Left cardiac atrium (tissue), 4 donors: ENCODE data around the gene CADPS. TPM values are rescaled to one million over a fixed set of nuclear protein-coding genes. Genes with fewer than 3 reads are reported as not detected.
A peak's percentile ranks its signal among the peaks of the same experiment; 100 is the strongest.

Experiments used
- ATAC-seq, 2 donors: fragments of 200-7000 bp; cut with Tn5 transposase; one replicate each; pipeline ENCODE4 v1.9.1; 2020; ENCODE audit warnings: mild to moderate bottlenecking in 2 of 2, moderate library complexity in 2 of 2
- DNase-seq: peaks from one replicate; pipeline ENCODE4 v3.0.0-alpha.2; 2020
- intact Hi-C, 2 donors: fragments of 100-400 bp; cut with DNase I; formaldehyde crosslinking; loops; one replicate each; pipeline versions ENCODE4 v1.14.1 to v1.15.1; 2022 to 2023
- total RNA-seq, 2 donors: library from RNA; stranded (reverse); fragmentation: NEBNext Ultra II Directional; extraction: Animal tissue kit (Norgen Biotek cat#: 25700); gene quantifications; one replicate each; pipeline ENCODE4 v1.2.1, GENCODE V29; 2021
- donor health status: DM: no; HTN: yes; CAD: no.
- donor health status: DM: no; HTN: yes; CAD: no; lungs with severe emphysema.
- donor health status: DM: yes; HTN: yes; CAD: no.
- donor health status: Dilated cardiomyopathy.

CADPS gene
- total RNA-seq, 2 donors from 2014 or later = 29.0 to 30.7 TPM

DNA sequence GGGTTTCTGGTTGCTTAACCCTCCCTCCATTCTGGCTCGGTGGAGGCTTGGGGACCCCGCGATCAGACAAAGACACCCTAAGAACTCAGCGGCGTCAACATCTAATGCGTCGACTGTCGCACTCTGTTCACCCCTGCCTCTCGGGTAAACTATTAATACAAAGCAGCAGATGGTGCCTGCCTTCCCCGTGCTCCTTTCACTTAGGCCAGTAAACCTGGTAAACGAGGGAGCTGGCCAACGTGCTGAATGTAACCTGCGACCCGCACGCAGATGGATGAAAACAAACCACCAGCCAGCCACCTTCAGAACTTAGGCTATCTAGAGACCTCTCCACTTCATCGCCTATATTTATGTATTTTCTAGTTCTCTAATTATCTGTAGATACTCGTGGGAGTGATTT is 848 bp upstream of the CADPS start:
- intact Hi-C loops = loop anchor here in 1 of 2 donors (5.0 to 10.0 kb wide), 4 partner anchors 209 to 349 kb away; no protein-coding TSS in a partner anchor
- DNase-seq (peak; percentile 54), ATAC-seq (peak in 1 of 2 donors; percentile 56)

GRCh38 chr3:62875558-62876002 is 364 bp upstream of the CADPS start:
- intact Hi-C loops = loop anchor here in 1 of 2 donors (5.0 to 10.0 kb wide), 4 partner anchors 208 to 349 kb away; no protein-coding TSS in a partner anchor

DNA sequence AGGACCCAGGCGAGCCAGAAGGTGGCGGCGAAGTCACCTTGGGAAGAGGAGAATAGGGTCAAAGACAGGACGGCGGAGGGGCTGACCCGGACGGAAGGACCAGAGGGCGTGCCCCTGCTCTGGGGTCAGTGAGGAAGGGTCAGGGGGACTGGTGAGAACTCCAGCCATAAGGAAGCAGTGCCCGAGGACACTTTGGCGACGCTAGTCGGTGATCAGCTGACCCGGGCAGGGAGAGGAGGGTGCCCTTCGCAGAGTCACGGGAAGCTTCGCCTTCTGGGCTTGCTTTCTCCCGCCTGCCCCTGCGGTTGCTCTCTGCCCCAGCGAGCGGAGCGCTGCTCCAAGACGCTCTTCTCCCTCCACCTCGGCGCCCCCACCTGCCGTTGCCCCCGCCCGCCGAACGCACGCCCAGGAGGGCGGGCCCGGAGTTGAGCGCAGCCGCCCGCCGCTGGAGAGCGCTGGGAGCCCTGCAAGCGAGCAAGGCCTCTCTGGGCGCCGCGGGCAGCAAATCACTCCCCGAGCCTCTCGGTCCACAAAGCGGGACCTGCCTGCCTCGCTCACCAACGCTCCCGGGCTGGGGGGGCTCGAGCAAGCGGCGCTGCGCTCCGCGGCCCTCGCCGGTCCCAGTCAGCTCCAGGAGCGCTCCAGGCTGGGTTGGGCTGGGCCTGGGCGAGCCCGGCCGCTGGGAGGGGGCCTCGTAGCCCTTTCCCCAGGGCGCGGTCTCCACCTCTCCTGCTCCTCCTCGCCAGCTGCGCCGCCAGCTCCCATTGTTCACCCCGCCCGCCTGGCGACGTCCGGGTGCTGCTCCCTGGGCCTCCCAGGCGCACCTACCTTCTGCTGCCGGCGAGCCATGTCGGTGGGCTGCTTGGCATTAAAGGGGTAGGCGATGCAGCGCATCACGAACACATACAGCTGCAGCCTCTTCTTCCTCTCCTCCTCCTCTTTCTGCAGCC is 1.2 kb downstream of the CADPS start:
- DNase-seq = peak; percentile 42
- ATAC-seq = peak; percentile 73 to 88
- intact Hi-C loops = loop anchor here in 1 of 2 donors (10.0 kb wide), 3 partner anchors 281 to 351 kb away; no protein-coding TSS in a partner anchor

More at GRCh38 chr3:62875558-62876002, 364 bp upstream of the CADPS start:
- ATAC-seq = no peak
- no peak for DNase-seq

GRCh38 chr3:62873451-62873760 is 1.8 kb downstream of the CADPS start:
- ATAC-seq = peak in 1 of 2 donors; percentile 21
- intact Hi-C loops = loop anchor here in 1 of 2 donors (10.0 kb wide), 3 partner anchors 281 to 351 kb away; no protein-coding TSS in a partner anchor
- no peak for DNase-seq

- no peak for DNase-seq
- no peak for ATAC-seq
- intact Hi-C loops = loop anchor here in 1 of 2 donors (10.0 kb wide), 3 partner anchors 282 to 352 kb away; no protein-coding TSS in a partner anchor
Measured at GRCh38 chr3:62872318-62872717, 2.9 kb downstream of the CADPS start.

- intact Hi-C loops = loop anchor here in 1 of 2 donors (10.0 kb wide), 3 partner anchors 284 to 354 kb away; no protein-coding TSS in a partner anchor
- DNase-seq (no peak), ATAC-seq (no peak)
Measured at GRCh38 chr3:62870321-62870720, 4.9 kb downstream of the CADPS start.

GRCh38 chr3:62863648-62864047 is 11.6 kb downstream of the CADPS start:
- DNase-seq = no peak
- no peak for ATAC-seq
- intact Hi-C loops = no loop called here

GRCh38 chr3:62859203-62859791 is 15.9 kb downstream of the CADPS start:
- no peak for DNase-seq
- no peak for ATAC-seq
- intact Hi-C loops = no loop called here

DNA sequence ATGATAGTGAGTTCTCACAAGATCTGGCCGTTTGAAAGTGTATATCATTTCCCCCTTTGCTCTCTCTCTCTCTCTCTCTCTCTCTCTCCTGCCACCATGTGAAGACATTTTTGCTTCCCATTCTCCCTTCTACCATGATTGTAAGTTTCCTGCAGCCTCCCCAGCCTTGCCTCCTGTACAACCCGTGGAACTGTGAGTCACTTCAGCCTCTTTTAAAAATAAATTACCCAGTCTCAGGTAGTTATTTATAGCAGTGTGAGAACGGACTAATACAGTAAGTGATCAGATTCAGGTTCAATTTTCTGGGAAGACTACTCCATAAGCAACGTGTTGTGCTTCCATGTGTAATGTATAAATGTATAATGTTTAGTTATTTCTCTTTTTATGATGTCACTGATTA is 29.2 kb downstream of the CADPS start:
- no peak for ATAC-seq
- intact Hi-C loops = no loop called here
- no peak for DNase-seq

- ATAC-seq (no peak), DNase-seq (no peak)
- intact Hi-C loops = no loop called here
Measured at GRCh38 chr3:62843508-62843907, 31.7 kb downstream of the CADPS start.

GRCh38 chr3:62839748-62840147 is 35.5 kb downstream of the CADPS start:
- intact Hi-C loops = no loop called here
- DNase-seq (no peak), ATAC-seq (no peak)

DNA sequence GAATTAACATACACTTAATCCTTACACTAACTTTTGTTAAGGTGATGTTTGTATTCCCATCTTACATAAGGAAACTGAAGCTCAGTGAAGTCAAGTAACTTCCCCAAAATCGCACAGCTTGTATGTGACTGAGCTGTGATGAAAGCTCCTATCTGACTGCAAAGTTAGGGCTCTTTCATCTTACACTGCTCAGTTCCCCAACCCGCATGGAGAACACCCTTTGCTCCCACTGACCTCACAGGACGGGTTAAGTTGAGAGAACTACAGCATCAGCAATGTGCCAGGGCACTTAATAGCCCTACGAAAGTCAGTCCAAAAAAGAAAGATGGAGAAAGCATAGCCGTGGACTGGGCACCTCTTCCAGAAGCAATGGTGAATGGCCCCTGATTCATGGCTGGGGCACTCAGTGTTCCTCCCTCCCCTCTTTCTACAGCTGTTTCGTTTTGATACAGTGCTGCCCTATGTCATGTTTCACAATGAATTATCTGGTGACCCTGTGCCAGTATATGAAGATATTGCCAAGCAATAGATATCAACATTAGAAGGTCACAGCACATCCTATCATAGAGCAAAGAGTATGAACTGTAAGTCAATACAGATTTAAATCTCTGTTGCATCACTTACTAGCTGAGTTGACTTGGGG is 38.0 kb downstream of the CADPS start:
- ATAC-seq (peak in 1 of 2 donors; percentile 21), DNase-seq (no peak)
- intact Hi-C loops = no loop called here

DNA sequence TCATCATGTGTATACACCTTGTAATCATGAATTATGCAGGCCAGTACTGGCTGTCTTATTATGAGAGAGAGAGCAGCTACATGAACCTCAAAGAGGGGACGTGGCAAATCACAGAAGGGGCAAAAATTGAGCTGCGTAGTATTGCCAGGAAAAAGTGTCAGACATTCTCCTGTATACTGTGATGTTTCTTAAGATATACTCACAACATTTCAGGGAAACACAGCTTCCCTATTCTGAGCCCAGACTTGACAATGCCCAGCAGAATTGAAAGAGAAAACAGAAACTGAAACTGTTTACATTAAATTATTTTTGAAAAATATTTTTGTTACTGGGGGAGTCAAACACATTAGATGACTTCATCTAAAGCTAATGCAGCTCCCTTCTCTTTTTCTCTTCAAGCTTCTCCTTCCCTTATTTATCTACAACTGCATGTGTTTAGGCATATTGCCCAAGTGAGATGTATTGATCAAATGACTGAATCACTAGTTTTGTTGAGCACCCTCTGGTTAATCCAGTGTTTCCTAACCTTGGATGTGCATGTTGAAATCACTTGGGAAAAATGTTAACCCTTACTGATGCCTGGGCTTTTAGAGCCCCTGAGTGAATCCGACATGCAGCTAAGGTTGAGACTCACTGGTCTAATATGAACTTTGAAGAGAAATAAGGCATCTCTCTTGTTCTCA is 39.5 kb downstream of the CADPS start:
- DNase-seq (no peak), ATAC-seq (no peak)
- intact Hi-C loops = no loop called here

DNA sequence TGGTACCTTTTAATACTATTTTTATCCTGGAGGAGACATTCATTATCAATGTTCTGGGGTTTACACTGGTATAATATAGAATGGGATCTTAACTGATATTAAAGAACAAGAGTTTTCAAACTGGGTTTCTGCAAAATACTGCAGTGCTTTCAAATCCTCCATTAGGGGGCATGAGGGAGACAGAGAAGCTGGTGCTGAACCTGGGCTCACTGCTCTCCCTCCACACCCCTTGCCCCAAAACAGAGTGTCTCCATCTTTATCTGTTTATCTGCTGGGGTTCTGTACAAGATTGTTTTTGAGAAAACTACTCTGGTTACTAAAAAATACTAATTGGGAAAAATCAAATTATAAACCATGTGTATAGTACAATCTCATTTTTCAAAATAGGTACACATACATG is 41.7 kb downstream of the CADPS start:
- DNase-seq (no peak), ATAC-seq (no peak)
- intact Hi-C loops = no loop called here

DNA sequence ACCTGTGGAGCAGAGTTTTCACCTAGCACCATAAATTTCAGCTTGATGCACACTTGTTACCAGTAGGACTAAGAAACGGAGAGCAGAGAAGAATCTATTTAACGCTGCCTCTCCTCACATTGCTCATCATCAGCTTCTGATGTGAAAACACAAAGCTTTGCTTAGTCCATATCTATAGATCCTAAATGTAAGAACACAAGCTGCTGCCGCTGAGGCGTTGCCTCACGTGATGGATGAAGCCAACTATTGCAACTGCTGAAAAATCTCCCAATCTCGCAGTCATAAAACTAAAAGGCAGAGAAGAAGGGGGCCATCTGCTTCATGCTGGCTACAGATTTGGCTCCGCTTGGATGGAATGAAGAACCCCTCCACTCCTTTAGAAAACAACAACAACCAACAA is 42.7 kb downstream of the CADPS start:
- ATAC-seq (no peak), DNase-seq (no peak)
- intact Hi-C loops = no loop called here

DNA sequence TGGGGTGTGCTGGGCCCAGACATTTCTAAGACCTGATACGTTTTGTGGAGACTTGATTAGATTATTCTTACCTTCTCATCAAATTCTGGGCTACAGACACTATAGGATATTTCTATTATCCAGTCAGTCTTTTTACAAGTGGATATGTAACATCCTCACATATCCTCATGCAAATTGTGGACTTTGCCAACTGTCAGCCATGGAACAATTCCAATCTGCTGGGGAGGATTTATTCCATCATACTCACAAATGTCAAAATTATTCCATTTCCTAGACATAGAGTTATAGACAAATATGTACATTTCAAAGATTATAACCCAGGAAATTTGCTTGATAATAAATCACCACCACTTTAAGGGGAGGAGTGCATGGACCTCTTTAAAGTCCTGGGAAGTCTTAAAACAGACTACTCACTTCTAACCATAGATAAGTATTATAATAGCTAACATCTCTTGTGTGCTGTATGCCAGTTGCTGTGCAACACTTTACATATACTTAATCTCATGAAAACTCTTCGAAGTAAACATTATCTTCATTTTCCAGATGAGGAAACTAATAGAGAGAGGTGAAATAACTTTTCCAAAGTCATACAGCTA is 44.4 kb downstream of the CADPS start:
- intact Hi-C loops = no loop called here
- DNase-seq (no peak), ATAC-seq (no peak)

DNA sequence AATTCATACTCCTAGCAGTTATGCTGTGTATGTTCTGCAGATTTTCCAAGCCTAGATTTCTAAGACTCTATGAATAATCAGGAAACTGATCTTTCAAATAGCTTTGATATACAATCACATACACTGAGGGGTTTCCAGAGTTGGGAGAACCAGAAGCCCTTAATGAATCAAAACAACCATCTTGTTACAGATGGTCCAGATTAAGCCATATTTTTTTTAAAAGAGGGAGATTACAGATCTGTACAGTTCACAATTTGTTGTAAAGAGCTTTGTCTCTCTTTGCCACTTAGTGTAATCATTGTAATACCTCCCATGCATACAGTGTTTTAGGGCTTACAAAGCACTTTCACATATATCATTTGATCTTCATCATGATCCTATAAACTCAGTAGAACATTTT is 47.7 kb downstream of the CADPS start:
- intact Hi-C loops = no loop called here
- no peak for ATAC-seq

DNA sequence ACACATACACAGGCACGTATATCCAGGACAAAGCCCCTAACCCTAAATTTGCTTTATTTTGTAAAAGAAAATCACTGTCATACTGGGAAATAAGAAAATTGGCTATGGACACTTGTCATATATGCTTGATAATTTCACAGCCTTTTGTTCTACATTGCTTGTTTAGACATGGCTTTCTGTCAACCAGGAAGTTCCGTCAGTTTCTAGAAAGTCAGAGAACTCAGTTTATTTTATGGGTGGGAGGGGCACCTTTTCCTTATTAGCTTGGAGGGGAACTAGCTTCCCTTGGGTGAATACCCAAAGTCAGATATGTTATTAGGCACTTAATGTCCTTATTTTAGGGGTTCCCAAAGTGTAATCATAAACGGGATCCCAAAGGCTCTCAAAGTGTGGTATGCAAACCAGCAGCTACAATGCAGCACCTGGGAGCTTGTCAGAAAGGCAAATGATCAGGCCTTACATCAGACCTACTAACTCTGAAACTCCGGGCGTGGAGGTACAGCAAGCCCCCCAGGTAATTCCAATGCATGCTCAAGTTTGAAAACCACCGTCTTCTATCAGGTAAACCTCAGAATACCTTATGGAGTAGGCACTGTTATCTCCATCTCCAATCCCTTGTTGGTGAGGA is 50.1 kb downstream of the CADPS start:
- intact Hi-C loops = no loop called here
- DNase-seq = no peak
- ATAC-seq = no peak

More for the DNA sequence above, 47.7 kb downstream of the CADPS start:
- DNase-seq = no peak
